Measurements from ENCODE around the gene NEK6.
A peak's percentile ranks its signal among the peaks of the same experiment; 100 is the strongest.

The NEK6 gene

GRCh38 chr9:124255222-124255621 is 2.5 kb upstream of the NEK6 start:
- in situ Hi-C loops (cut with HindIII; ENCODE audit: low pct_ligation_motif_present, low sequenced_read_pairs) = no loop called here
- H3K36me3 ChIP-seq (replicated peaks) = no peaks in the 10 kb centered on the region
- DNase-seq = no peak
- H3K27me3 ChIP-seq (replicated peaks) = no peaks in the 10 kb centered on the region
- TF ChIP-seq CTCF (IDR thresholded peaks at IDR 0.05; ENCODE audit: low read depth, low read length, missing control alignments) = no peak
- H3K27ac ChIP-seq = no peak overlapping the region
- no peak overlapping the region for H3K4me3 ChIP-seq (ENCODE audit: low read depth, low read length)

GRCh38 chr9:124256517-124257069 is 1.2 kb upstream of the NEK6 start:
- TF ChIP-seq CTCF (IDR thresholded peaks at IDR 0.05; ENCODE audit: low read depth, low read length, missing control alignments) = no peak

GRCh38 chr9:124257070-124257843 is 492 bp upstream of the NEK6 start:
- no peak for DNase-seq
- Histone ChIP-seq H3K27me3 (replicated peaks) (no peaks in the 10 kb centered on the region), H3K4me3 (ENCODE audit: low read depth, low read length) (peak overlapping the region; percentile 92), H3K27ac (peak overlapping the region; percentile 22), H3K36me3 (replicated peaks) (no peaks in the 10 kb centered on the region)
- in situ Hi-C loops (cut with HindIII; ENCODE audit: low pct_ligation_motif_present, low sequenced_read_pairs) = no loop called here
- no peak for TF ChIP-seq CTCF (IDR thresholded peaks at IDR 0.05; ENCODE audit: low read depth, low read length, missing control alignments)

More at GRCh38 chr9:124256517-124257069, 1.2 kb upstream of the NEK6 start:
- peak; percentile 87 for DNase-seq
- no peaks in the 10 kb centered on the region for H3K27me3 ChIP-seq (replicated peaks)
- H3K4me3 ChIP-seq (ENCODE audit: low read depth, low read length) = no peak overlapping the region
- in situ Hi-C loops (cut with HindIII; ENCODE audit: low pct_ligation_motif_present, low sequenced_read_pairs) = no loop called here
- peak overlapping the region; percentile 48 for H3K27ac ChIP-seq
- H3K36me3 ChIP-seq (replicated peaks) = no peaks in the 10 kb centered on the region

GRCh38 chr9:124258607-124259157 is 933 bp downstream of the NEK6 start:
- H3K27ac ChIP-seq = peak overlapping the region; percentile 78
- H3K27me3 ChIP-seq (replicated peaks) = no peaks in the 10 kb centered on the region
- no peaks in the 10 kb centered on the region for H3K36me3 ChIP-seq (replicated peaks)
- no peak for TF ChIP-seq CTCF (IDR thresholded peaks at IDR 0.05; ENCODE audit: low read depth, low read length, missing control alignments)
- in situ Hi-C loops (cut with HindIII; ENCODE audit: low pct_ligation_motif_present, low sequenced_read_pairs) = no loop called here
- DNase-seq = no peak
- H3K4me3 ChIP-seq (ENCODE audit: low read depth, low read length) = peak overlapping the region; percentile 92

- Histone ChIP-seq H3K27ac (peak overlapping the region; percentile 78), H3K36me3 (replicated peaks) (no peaks in the 10 kb centered on the region), H3K4me3 (ENCODE audit: low read depth, low read length) (peak overlapping the region; percentile 92), H3K27me3 (replicated peaks) (no peaks in the 10 kb centered on the region)
- in situ Hi-C loops (cut with HindIII; ENCODE audit: low pct_ligation_motif_present, low sequenced_read_pairs) = no loop called here
- peak; percentile 68 for DNase-seq
- no peak for TF ChIP-seq CTCF (IDR thresholded peaks at IDR 0.05; ENCODE audit: low read depth, low read length, missing control alignments)
Observed at GRCh38 chr9:124259158-124259808, 1.5 kb downstream of the NEK6 start.

Measured in brain microvascular endothelial cell (primary cell).